CD14-positive monocyte (primary cell): ENCODE measurements around the gene STN1. TPM values are rescaled to one million over a fixed set of nuclear protein-coding genes. Genes with fewer than 3 reads are reported as not detected.
A peak's percentile ranks its signal among the peaks of the same experiment; 100 is the strongest.

Experiments used
- DNase-seq, 3 donors: peaks; one replicate each; pipeline ENCODE4 v3.0.0-alpha.2; 2011 to 2022
- H2AFZ ChIP-seq: 2 replicates; pipeline ENCODE4 v1.6.0; 2012; ENCODE audit warnings: mild to moderate bottlenecking, low read depth, low read length, inconsistent platforms; ENCODE audit not compliant: insufficient read depth, poor library complexity, severe bottlenecking
- H3K27ac ChIP-seq, 2 donors: 1 replicate in 1 of 2; 2 replicates in 1 of 2; pipeline ENCODE4 v1.5.1; 2012 to 2013; ENCODE audit warnings: low read length in 2 of 2, control low read depth in 1 of 2, inconsistent platforms in 1 of 2, low read depth in 1 of 2, mild to moderate bottlenecking in 1 of 2
- H3K27me3 ChIP-seq, 2 donors: one replicate each; pipeline versions ENCODE4 v1.6.0 to v1.6.1; 2011 to 2013; ENCODE audit warnings: low read length in 2 of 2; ENCODE audit not compliant: control insufficient read depth in 2 of 2, insufficient read depth in 2 of 2
- H3K36me3 ChIP-seq, 2 donors: replicated peaks in 1 of 2; 1 replicate in 1 of 2; 2 replicates in 1 of 2; pipeline versions ENCODE4 v1.5.1 to v1.6.1; 2012 to 2013; ENCODE audit warnings: low read length in 2 of 2, control low read depth in 1 of 2, inconsistent platforms in 1 of 2, mild to moderate bottlenecking in 1 of 2; ENCODE audit not compliant: insufficient read depth in 2 of 2, control insufficient read depth in 1 of 2
- H3K4me1 ChIP-seq, 2 donors: 1 replicate in 1 of 2; 2 replicates in 1 of 2; pipeline versions ENCODE4 v1.5.1 to v1.6.1; 2012 to 2013; ENCODE audit warnings: low read length in 2 of 2, control low read depth in 1 of 2, inconsistent platforms in 1 of 2, mild to moderate bottlenecking in 1 of 2, moderate library complexity in 1 of 2; ENCODE audit not compliant: insufficient read depth in 2 of 2, control insufficient read depth in 1 of 2
- H3K4me2 ChIP-seq: replicated peaks from 2 replicates; pipeline ENCODE3; 2012; ENCODE audit warnings: low read length, moderate library complexity, mild to moderate bottlenecking; ENCODE audit not compliant: poor library complexity, severe bottlenecking; ENCODE audit errors: extremely low read depth
- H3K4me3 ChIP-seq, 3 experiments: fragments of 200-600 bp in 1 of 3; sonication (generic) in 1 of 3; replicated peaks in 1 of 3; 1 replicate in 2 of 3; 2 replicates in 1 of 3; pipeline ENCODE4 v1.5.1; 2011 to 2013; ENCODE audit warnings: low read length in 3 of 3, mild to moderate bottlenecking in 3 of 3, control low read depth in 2 of 3, low read depth in 2 of 3, inconsistent platforms in 1 of 3, moderate library complexity in 1 of 3
- H3K79me2 ChIP-seq: 2 replicates; pipeline ENCODE4 v1.6.0; 2012; ENCODE audit warnings: mild to moderate bottlenecking, control low read depth, inconsistent platforms, low read length, moderate library complexity; ENCODE audit not compliant: insufficient read depth
- H3K9ac ChIP-seq: 2 replicates; pipeline ENCODE4 v1.6.0; 2017; ENCODE audit warnings: low read length, mild to moderate bottlenecking; ENCODE audit not compliant: insufficient read depth, poor library complexity, severe bottlenecking
- H3K9me3 ChIP-seq, 2 donors: replicated peaks in 1 of 2; 1 replicate in 1 of 2; 2 replicates in 1 of 2; pipeline versions ENCODE4 v1.5.1 to v1.6.1; 2012 to 2013; ENCODE audit warnings: low read length in 2 of 2, control low read depth in 1 of 2; ENCODE audit not compliant: control insufficient read depth in 1 of 2, insufficient read depth in 1 of 2
- H4K20me1 ChIP-seq: 2 replicates; pipeline ENCODE4 v1.6.0; 2012; ENCODE audit warnings: mild to moderate bottlenecking, low read length, control low read depth, moderate library complexity; ENCODE audit not compliant: insufficient read depth
- H3K27ac Mint-ChIP-seq, 7 donors: one replicate each; pipeline ENCODE4 v1.8.0; 2020; ENCODE audit warnings: mild to moderate bottlenecking in 7 of 7, mixed read lengths in 7 of 7, moderate library complexity in 6 of 7, inconsistent platforms in 2 of 7
- H3K27me3 Mint-ChIP-seq, 3 donors: one replicate each; pipeline ENCODE4 v1.8.0; 2021 to 2022; ENCODE audit warnings: low read depth in 3 of 3, mild to moderate bottlenecking in 3 of 3, mixed read lengths in 3 of 3, moderate library complexity in 3 of 3, inconsistent platforms in 1 of 3
- H3K36me3 Mint-ChIP-seq, 2 donors: one replicate each; pipeline ENCODE4 v1.8.0; 2020; ENCODE audit warnings: mixed read lengths in 2 of 2, inconsistent platforms in 1 of 2, mild to moderate bottlenecking in 1 of 2
- H3K4me1 Mint-ChIP-seq: one replicate; pipeline ENCODE4 v1.8.0; 2020; ENCODE audit warnings: mild to moderate bottlenecking, mixed read lengths
- H3K4me3 Mint-ChIP-seq, 2 donors: one replicate each; pipeline ENCODE4 v1.8.0; 2020; ENCODE audit warnings: mild to moderate bottlenecking in 2 of 2, mixed read lengths in 2 of 2, moderate library complexity in 1 of 2
- H3K9me3 Mint-ChIP-seq, 7 donors: one replicate each; pipeline ENCODE4 v1.8.0; 2020 to 2022; ENCODE audit warnings: mixed read lengths in 7 of 7, mild to moderate bottlenecking in 6 of 7, moderate library complexity in 6 of 7, inconsistent platforms in 2 of 7
- CTCF ChIP-seq: fragments of 200-600 bp; IDR thresholded peaks from one replicate; pipeline ENCODE4 v1.8.0; 2022; ENCODE audit warnings: antibody characterized with exemption, mild to moderate bottlenecking
- WGBS: methylation state at CpG from one replicate; pipeline ENCODE4 v1.1.5; 2013; ENCODE audit warnings: missing lambda C conversion rate; ENCODE audit not compliant: insufficient coverage; 5-methylcytosine and 5-hydroxymethylcytosine counted together
- intact Hi-C, 2 donors: fragments of 100-400 bp; cut with micrococcal nuclease; formaldehyde crosslinking; loops; one replicate each; pipeline versions ENCODE4 v1.15.0 to v1.15.1; 2023
- polyA plus RNA-seq, 3 donors: library from polyadenylated mRNA; depleted of rRNA in 1 of 3; unstranded in 2 of 3; stranded (reverse) in 1 of 3; fragments of 300-500 nt in 2 of 3; fragments of >200 nt in 1 of 3; fragmentation: Illumina TruSeq in 2 of 3; gene quantifications; 1 replicate in 2 of 3; 2 replicates in 1 of 3; pipeline ENCODE4 v1.2.3, GENCODE V29; 2012 to 2021

The STN1 gene
- polyA plus RNA-seq, 3 donors, result 19.3 to 37.4 (median 35.9) TPM

- Histone ChIP-seq H3K4me2 (no peak overlapping the region), H3K36me3 (no peaks in the 10 kb centered on the region), H3K9ac (no peak overlapping the region), H2AFZ (no peak overlapping the region), H3K27ac (no peak overlapping the region), H3K9me3 (peaks cover 0 to 14% of the 10 kb centered on the region in 2 donors), H3K4me3 (no peak overlapping the region), H3K4me1 (peaks cover 56 to 60% of the 10 kb centered on the region in 2 donors), H3K79me2 (no peaks in the 10 kb centered on the region), H3K27me3 (peaks cover 28 to 31% of the 10 kb centered on the region in 2 donors), H4K20me1 (no peaks in the 10 kb centered on the region)
- peaks cover 0 to 11% of the 10 kb centered on the region in 2 donors for H3K36me3 Mint-ChIP-seq
- peaks cover 35 to 50% (median 35%) of the 10 kb centered on the region in 3 donors for H3K27me3 Mint-ChIP-seq
- 93% methylated on average over 5 of the region's 9 CpGs for WGBS
- no peak for TF ChIP-seq CTCF
- H3K9me3 Mint-ChIP-seq, result peaks cover 0 to 9% (median 3%) of the 10 kb centered on the region in 7 donors
- intact Hi-C loops, result no loop called here
- H3K27ac Mint-ChIP-seq, result no peak overlapping the region
- peak overlapping the region; percentile 37 to 89 for H3K4me3 Mint-ChIP-seq
- no peak for DNase-seq
- peaks cover 46% of the 10 kb centered on the region for H3K4me1 Mint-ChIP-seq
Observed at GRCh38 chr10:103853428-103854264, 64.3 kb downstream of the STN1 start.

DNA sequence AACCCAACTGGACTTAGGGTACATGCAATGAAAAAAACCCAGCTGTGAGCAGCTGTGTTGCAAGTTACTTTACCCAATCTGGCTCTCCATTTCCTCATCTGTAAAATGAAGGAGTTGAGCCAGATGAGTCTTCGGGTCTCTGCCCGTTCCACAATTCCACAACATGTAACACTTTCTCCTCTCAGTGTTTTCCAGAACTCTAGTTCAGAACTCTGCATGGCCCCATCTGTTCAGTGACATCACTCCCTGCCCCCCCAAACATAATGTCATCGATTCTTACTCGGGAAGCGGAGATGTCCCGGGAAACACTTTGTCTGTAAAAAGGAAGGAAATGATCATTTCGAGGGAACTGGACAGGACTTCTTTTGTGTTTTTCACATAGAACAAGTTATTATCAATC lies 65.1 kb downstream of the STN1 start:
- 0% methylated on average over 2 of the region's 7 CpGs for WGBS

More for the DNA sequence above, 65.1 kb downstream of the STN1 start:
- peak in 1 of 3 donors; percentile 41 for DNase-seq
- Mint-ChIP-seq H3K4me3 (peak overlapping the region in 1 of 2 donors; percentile 89), H3K27ac (no peak overlapping the region), H3K36me3 (peaks cover 0 to 11% of the 10 kb centered on the region in 2 donors), H3K9me3 (peaks cover 0 to 9% (median 3%) of the 10 kb centered on the region in 7 donors), H3K27me3 (peaks cover 35 to 50% (median 35%) of the 10 kb centered on the region in 3 donors), H3K4me1 (peaks cover 46% of the 10 kb centered on the region)
- peaks cover 28 to 31% of the 10 kb centered on the region in 2 donors for H3K27me3 ChIP-seq
- intact Hi-C loops, result no loop called here
- no peak overlapping the region for H3K4me3 ChIP-seq
- H3K4me1 ChIP-seq, result peaks cover 56 to 60% of the 10 kb centered on the region in 2 donors
- no peaks in the 10 kb centered on the region for H3K79me2 ChIP-seq
- no peaks in the 10 kb centered on the region for H3K36me3 ChIP-seq
- H2AFZ ChIP-seq, result no peak overlapping the region
- peaks cover 0 to 14% of the 10 kb centered on the region in 2 donors for H3K9me3 ChIP-seq
- H3K27ac ChIP-seq, result no peak overlapping the region
- H3K9ac ChIP-seq, result no peak overlapping the region
- H4K20me1 ChIP-seq, result no peaks in the 10 kb centered on the region
- no peak for TF ChIP-seq CTCF
- no peak overlapping the region for H3K4me2 ChIP-seq
